ENCODE results near the gene IRAK4.

The IRAK4 gene

GRCh38 chr12:43763769-43764168 is 5.0 kb downstream of the IRAK4 start:
- Histone ChIP-seq H3K79me2 (ENCODE audit: control insufficient read depth, insufficient read depth, low read length, unreplicated experiment) (peaks cover 10% of the 10 kb centered on the region), H3K27me3 (ENCODE audit: insufficient read depth, low read length) (no peaks in the 10 kb centered on the region), H3K36me3 (ENCODE audit: insufficient read depth, low read length) (0 out of 2 replicates have a peak, but pooled peaks cover 3% of the 10 kb centered on the region), H3K4me1 (ENCODE audit: control insufficient read depth, insufficient read depth, low read length, unreplicated experiment) (peaks cover 10% of the 10 kb centered on the region), H3K4me3 (ENCODE audit: low read depth, low read length) (no peak overlapping the region), H3K27ac (ENCODE audit: low read depth, low read length) (no peak overlapping the region), H2AFZ (ENCODE audit: low read length, unreplicated experiment) (no peak overlapping the region)

GRCh38 chr12:43764528-43764927 is 5.8 kb downstream of the IRAK4 start:
- H3K79me2 ChIP-seq (ENCODE audit: control insufficient read depth, insufficient read depth, low read length, unreplicated experiment), result peaks cover 10% of the 10 kb centered on the region
- no peak overlapping the region for H3K27ac ChIP-seq (ENCODE audit: low read depth, low read length)
- H3K4me3 ChIP-seq (ENCODE audit: low read depth, low read length), result no peak overlapping the region
- no peak overlapping the region for H2AFZ ChIP-seq (ENCODE audit: low read length, unreplicated experiment)
- H3K36me3 ChIP-seq (ENCODE audit: insufficient read depth, low read length), result 0 out of 2 replicates have a peak, but pooled peaks cover 3% of the 10 kb centered on the region
- H3K4me1 ChIP-seq (ENCODE audit: control insufficient read depth, insufficient read depth, low read length, unreplicated experiment), result peaks cover 10% of the 10 kb centered on the region
- no peaks in the 10 kb centered on the region for H3K27me3 ChIP-seq (ENCODE audit: insufficient read depth, low read length)

DNA sequence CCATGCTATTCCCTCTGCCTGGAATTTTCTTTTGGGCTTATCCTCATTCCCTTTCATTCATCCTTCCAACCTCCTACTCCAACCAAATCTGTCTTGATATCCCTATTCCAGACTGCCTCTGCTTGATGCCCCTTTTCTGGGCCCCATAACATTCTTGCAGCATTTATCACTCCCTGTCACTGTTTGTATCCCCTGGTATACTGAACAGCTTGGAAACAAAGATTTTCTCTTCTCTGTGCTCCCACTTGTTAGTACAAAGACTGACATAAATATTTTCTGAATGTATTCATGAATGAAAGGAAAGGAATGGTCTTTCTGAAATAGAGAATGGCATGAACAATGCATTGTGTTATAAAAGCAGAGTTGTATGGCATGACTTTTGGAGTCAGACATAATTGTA is 7.5 kb downstream of the IRAK4 start:
- H3K4me1 ChIP-seq (ENCODE audit: control insufficient read depth, insufficient read depth, low read length, unreplicated experiment), result no peaks in the 10 kb centered on the region
- no peak overlapping the region for H3K27ac ChIP-seq (ENCODE audit: low read depth, low read length)
- no peak overlapping the region for H2AFZ ChIP-seq (ENCODE audit: low read length, unreplicated experiment)
- H3K4me3 ChIP-seq (ENCODE audit: low read depth, low read length), result no peak overlapping the region
- H3K79me2 ChIP-seq (ENCODE audit: control insufficient read depth, insufficient read depth, low read length, unreplicated experiment), result no peaks in the 10 kb centered on the region
- no peaks in the 10 kb centered on the region for H3K27me3 ChIP-seq (ENCODE audit: insufficient read depth, low read length)
- H3K36me3 ChIP-seq (ENCODE audit: insufficient read depth, low read length), result 0 out of 2 replicates have a peak, but pooled peaks cover 14% of the 10 kb centered on the region

- Histone ChIP-seq H3K4me3 (ENCODE audit: low read depth, low read length) (no peak overlapping the region), H3K4me1 (ENCODE audit: control insufficient read depth, insufficient read depth, low read length, unreplicated experiment) (no peaks in the 10 kb centered on the region), H3K36me3 (ENCODE audit: insufficient read depth, low read length) (peaks cover 16% of the 10 kb centered on the region), H3K27ac (ENCODE audit: low read depth, low read length) (no peak overlapping the region), H3K27me3 (ENCODE audit: insufficient read depth, low read length) (no peaks in the 10 kb centered on the region), H2AFZ (ENCODE audit: low read length, unreplicated experiment) (no peak overlapping the region), H3K79me2 (ENCODE audit: control insufficient read depth, insufficient read depth, low read length, unreplicated experiment) (no peaks in the 10 kb centered on the region)
Measured at GRCh38 chr12:43776498-43776897, 17.7 kb downstream of the IRAK4 start.

GRCh38 chr12:43786899-43787693 is 28.3 kb downstream of the IRAK4 start:
- Histone ChIP-seq H2AFZ (ENCODE audit: low read length, unreplicated experiment) (no peak overlapping the region), H3K36me3 (ENCODE audit: insufficient read depth, low read length) (peaks cover 4% of the 10 kb centered on the region; the same call in 1 of the 2 replicates), H3K27ac (ENCODE audit: low read depth, low read length) (no peak overlapping the region), H3K4me3 (ENCODE audit: low read depth, low read length) (no peak overlapping the region), H3K4me1 (ENCODE audit: control insufficient read depth, insufficient read depth, low read length, unreplicated experiment) (peaks cover 3% of the 10 kb centered on the region), H3K27me3 (ENCODE audit: insufficient read depth, low read length) (no peaks in the 10 kb centered on the region), H3K79me2 (ENCODE audit: control insufficient read depth, insufficient read depth, low read length, unreplicated experiment) (no peaks in the 10 kb centered on the region)

- H3K4me3 ChIP-seq (ENCODE audit: low read depth, low read length), result no peak overlapping the region
- no peak overlapping the region for H2AFZ ChIP-seq (ENCODE audit: low read length, unreplicated experiment)
- no peaks in the 10 kb centered on the region for H3K79me2 ChIP-seq (ENCODE audit: control insufficient read depth, insufficient read depth, low read length, unreplicated experiment)
- no peak overlapping the region for H3K27ac ChIP-seq (ENCODE audit: low read depth, low read length)
- H3K36me3 ChIP-seq (ENCODE audit: insufficient read depth, low read length), result peaks cover under 1% of the 10 kb centered on the region; the same call in 1 of the 2 replicates
- H3K27me3 ChIP-seq (ENCODE audit: insufficient read depth, low read length), result no peaks in the 10 kb centered on the region
- peaks cover 3% of the 10 kb centered on the region for H3K4me1 ChIP-seq (ENCODE audit: control insufficient read depth, insufficient read depth, low read length, unreplicated experiment)
Measured at GRCh38 chr12:43789941-43790340, 31.2 kb downstream of the IRAK4 start.

- Histone ChIP-seq H3K36me3 (ENCODE audit: insufficient read depth, low read length) (peaks cover 28% of the 10 kb centered on the region), H2AFZ (ENCODE audit: low read length, unreplicated experiment) (no peak overlapping the region), H3K4me3 (ENCODE audit: low read depth, low read length) (no peak overlapping the region), H3K79me2 (ENCODE audit: control insufficient read depth, insufficient read depth, low read length, unreplicated experiment) (no peaks in the 10 kb centered on the region), H3K27ac (ENCODE audit: low read depth, low read length) (no peak overlapping the region), H3K27me3 (ENCODE audit: insufficient read depth, low read length) (no peaks in the 10 kb centered on the region), H3K4me1 (ENCODE audit: control insufficient read depth, insufficient read depth, low read length, unreplicated experiment) (peaks cover 4% of the 10 kb centered on the region)
Measured at GRCh38 chr12:43795716-43796280, 37.0 kb downstream of the IRAK4 start.

- Histone ChIP-seq H3K4me3 (ENCODE audit: low read depth, low read length) (no peak overlapping the region), H3K79me2 (ENCODE audit: control insufficient read depth, insufficient read depth, low read length, unreplicated experiment) (peaks cover 7% of the 10 kb centered on the region), H3K4me1 (ENCODE audit: control insufficient read depth, insufficient read depth, low read length, unreplicated experiment) (peaks cover 7% of the 10 kb centered on the region), H2AFZ (ENCODE audit: low read length, unreplicated experiment) (no peak overlapping the region), H3K27me3 (ENCODE audit: insufficient read depth, low read length) (no peaks in the 10 kb centered on the region), H3K27ac (ENCODE audit: low read depth, low read length) (no peak overlapping the region), H3K36me3 (ENCODE audit: insufficient read depth, low read length) (peaks cover 30% of the 10 kb centered on the region)
Measured at GRCh38 chr12:43797561-43798217, 38.9 kb downstream of the IRAK4 start.

- Histone ChIP-seq H3K4me1 (ENCODE audit: control insufficient read depth, insufficient read depth, low read length, unreplicated experiment) (peaks cover 18% of the 10 kb centered on the region), H3K27ac (ENCODE audit: low read depth, low read length) (peak overlapping the region; percentile 89), H2AFZ (ENCODE audit: low read length, unreplicated experiment) (peak overlapping the region; percentile 96), H3K79me2 (ENCODE audit: control insufficient read depth, insufficient read depth, low read length, unreplicated experiment) (peaks cover 39% of the 10 kb centered on the region), H3K4me3 (ENCODE audit: low read depth, low read length) (peak overlapping the region; percentile 93), H3K27me3 (ENCODE audit: insufficient read depth, low read length) (no peaks in the 10 kb centered on the region), H3K36me3 (ENCODE audit: insufficient read depth, low read length) (peaks cover 10% of the 10 kb centered on the region; the same call in 1 of the 2 replicates)
Measured at GRCh38 chr12:43805149-43805859, 46.6 kb downstream of the IRAK4 start.
